Tibial artery (tissue), 4 donors: Measurements from ENCODE around the gene MFSD12.

Experiments used
- DNase-seq, 2 donors: peaks; one replicate each; pipeline ENCODE4 v3.0.0-alpha.2; 2019
- H3K27ac ChIP-seq, 2 donors: fragments of 200-600 bp; sonication (generic) in 1 of 2; 1 replicate in 1 of 2; 2 replicates in 1 of 2; pipeline ENCODE4 v1.5.1; 2018 to 2019; ENCODE audit warnings: mild to moderate bottlenecking in 1 of 2
- H3K27me3 ChIP-seq, 2 donors: fragments of 200-600 bp; sonication (generic) in 1 of 2; one replicate each; pipeline versions ENCODE4 v1.5.1 to v1.6.0; 2016 to 2019
- H3K36me3 ChIP-seq, 3 donors: fragments of 200-600 bp; sonication (generic) in 2 of 3; one replicate each; pipeline ENCODE4 v1.5.1; 2016 to 2019; ENCODE audit warnings: mild to moderate bottlenecking in 2 of 3
- H3K4me1 ChIP-seq, 4 donors: fragments of 200-600 bp; sonication (generic) in 2 of 4; 1 replicate in 3 of 4; 2 replicates in 1 of 4; pipeline ENCODE4 v1.5.1; 2016 to 2019
- H3K4me3 ChIP-seq, 2 donors: fragments of 200-600 bp; sonication (generic) in 1 of 2; 1 replicate in 1 of 2; 2 replicates in 1 of 2; pipeline ENCODE4 v1.5.1; 2018 to 2019; ENCODE audit warnings: mild to moderate bottlenecking in 2 of 2
- H3K9me3 ChIP-seq, 3 donors: fragments of 200-600 bp; sonication (generic) in 1 of 3; one replicate each; pipeline ENCODE4 v1.5.1; 2016 to 2019
- intact Hi-C: fragments of 100-400 bp; cut with DNase I; formaldehyde crosslinking; loops from one replicate; pipeline ENCODE4 v1.15.0; 2023; ENCODE audit warnings: low total_unique reads
- TF ChIP-seq, protein P1 (sequence below), 2 experiments: fragments of 200-600 bp in 1 of 2; fragments of 450-650 bp in 1 of 2; IDR thresholded peaks; one replicate each; pipeline ENCODE4 v1.5.1; 2017 to 2019; ENCODE audit warnings: antibody characterized with exemption in 2 of 2, mild to moderate bottlenecking in 1 of 2, moderate library complexity in 1 of 2

MFSD12 gene

DNA sequence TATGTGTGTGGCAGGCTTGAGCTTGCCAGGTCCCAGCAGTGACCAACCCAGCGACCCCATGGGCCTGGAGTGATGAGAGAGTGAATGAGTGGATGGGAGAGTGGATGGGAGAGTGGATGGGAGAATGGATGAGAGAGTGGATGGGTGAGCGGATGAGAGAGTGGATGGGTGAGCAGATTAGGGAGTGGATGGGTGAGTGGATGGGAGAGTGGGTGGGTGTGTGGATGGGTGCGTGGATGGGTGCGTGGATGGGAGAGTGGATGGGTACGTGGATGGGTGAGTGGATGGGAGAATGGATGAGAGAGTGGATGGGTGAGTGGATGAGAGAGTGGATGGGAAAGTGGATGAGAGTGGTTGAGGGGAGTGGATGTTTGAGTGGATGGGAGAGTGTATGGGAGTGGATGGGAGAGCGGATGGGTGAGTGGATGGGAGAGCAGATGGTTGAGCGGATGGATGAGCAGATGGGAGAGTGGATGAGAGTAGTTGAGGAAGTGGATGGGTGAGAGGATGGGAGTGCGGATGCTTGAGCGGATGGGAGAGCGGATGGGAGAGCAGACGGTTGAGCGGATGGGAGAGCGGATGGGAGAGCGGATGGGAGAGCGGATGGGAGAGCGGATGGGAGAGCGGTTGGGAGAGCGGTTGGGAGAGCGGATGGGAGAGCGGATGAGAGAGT is 28.7 kb downstream of the MFSD12 start:
- intact Hi-C loops: no loop called here
- peaks cover 58 to 80% (median 78%) of the 10 kb centered on the region in 3 donors for H3K36me3 ChIP-seq
- no peaks in the 10 kb centered on the region for H3K9me3 ChIP-seq
- H3K4me3 ChIP-seq: no peak overlapping the region
- no peaks in the 10 kb centered on the region for H3K4me1 ChIP-seq
- TF ChIP-seq, protein P1, sequence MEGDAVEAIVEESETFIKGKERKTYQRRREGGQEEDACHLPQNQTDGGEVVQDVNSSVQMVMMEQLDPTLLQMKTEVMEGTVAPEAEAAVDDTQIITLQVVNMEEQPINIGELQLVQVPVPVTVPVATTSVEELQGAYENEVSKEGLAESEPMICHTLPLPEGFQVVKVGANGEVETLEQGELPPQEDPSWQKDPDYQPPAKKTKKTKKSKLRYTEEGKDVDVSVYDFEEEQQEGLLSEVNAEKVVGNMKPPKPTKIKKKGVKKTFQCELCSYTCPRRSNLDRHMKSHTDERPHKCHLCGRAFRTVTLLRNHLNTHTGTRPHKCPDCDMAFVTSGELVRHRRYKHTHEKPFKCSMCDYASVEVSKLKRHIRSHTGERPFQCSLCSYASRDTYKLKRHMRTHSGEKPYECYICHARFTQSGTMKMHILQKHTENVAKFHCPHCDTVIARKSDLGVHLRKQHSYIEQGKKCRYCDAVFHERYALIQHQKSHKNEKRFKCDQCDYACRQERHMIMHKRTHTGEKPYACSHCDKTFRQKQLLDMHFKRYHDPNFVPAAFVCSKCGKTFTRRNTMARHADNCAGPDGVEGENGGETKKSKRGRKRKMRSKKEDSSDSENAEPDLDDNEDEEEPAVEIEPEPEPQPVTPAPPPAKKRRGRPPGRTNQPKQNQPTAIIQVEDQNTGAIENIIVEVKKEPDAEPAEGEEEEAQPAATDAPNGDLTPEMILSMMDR (IDR thresholded peaks at IDR 0.05): no peak
- H3K27ac ChIP-seq: no peak overlapping the region
- H3K27me3 ChIP-seq: no peaks in the 10 kb centered on the region
- DNase-seq: no peak

DNA sequence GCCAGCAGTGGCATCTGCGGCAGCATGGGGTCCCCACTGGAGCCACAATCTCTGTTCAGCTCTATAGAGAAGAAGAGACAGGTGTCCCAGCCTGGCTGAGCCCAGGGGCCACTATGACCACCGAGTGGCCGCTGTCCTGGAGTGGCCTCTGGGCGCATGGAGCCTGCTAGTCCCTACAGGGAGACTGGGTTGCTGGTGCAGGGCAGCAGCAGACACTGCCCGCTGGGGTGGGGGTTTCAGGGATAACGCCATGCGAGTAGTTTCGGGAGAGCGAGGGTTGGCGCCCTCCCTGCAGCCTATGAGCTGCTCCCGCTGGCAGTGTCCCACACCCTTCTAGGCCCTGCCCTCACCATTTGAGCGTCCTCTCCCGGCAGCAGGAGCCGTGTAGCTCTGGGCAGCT is 29.3 kb downstream of the MFSD12 start:
- peaks cover 58 to 80% (median 78%) of the 10 kb centered on the region in 3 donors for H3K36me3 ChIP-seq
- H3K27ac ChIP-seq: no peak overlapping the region

DNA sequence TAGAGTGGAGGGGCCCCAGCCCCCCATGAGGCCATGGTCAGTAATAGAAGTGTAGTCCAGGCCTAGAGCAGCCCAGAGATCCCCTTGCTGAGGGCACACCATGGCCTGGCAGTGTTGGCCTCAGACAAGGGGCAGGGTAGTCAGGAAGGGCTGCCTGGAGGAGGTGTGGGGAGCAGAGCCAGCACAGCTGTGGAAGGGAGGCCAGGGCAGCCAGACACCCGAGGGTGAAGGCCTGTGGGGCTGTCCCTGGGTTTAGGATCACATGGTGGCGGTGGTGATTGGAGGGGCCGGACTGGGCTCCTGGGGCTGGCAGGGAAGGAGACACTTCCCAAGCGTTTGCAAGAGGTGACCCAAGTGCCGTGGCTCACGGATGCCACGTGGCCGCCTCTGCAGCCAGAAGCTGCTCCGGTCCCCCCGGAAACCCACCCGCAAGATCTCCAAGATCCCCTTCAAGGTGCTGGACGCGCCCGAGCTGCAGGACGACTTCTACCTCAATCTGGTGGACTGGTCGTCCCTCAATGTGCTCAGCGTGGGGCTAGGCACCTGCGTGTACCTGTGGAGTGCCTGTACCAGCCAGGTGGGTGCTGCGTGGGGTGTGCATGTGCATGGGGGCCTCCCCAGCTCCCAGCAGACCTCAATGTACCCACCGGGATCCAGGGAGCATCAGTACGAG is 30.0 kb downstream of the MFSD12 start:
- TF ChIP-seq, protein P1 (IDR thresholded peaks at IDR 0.05): no peak
- intact Hi-C loops: no loop called here
- Histone ChIP-seq H3K9me3 (no peaks in the 10 kb centered on the region), H3K36me3 (peaks cover 53 to 80% (median 77%) of the 10 kb centered on the region in 3 donors), H3K27ac (no peak overlapping the region), H3K4me1 (no peaks in the 10 kb centered on the region), H3K4me3 (no peak overlapping the region), H3K27me3 (no peaks in the 10 kb centered on the region)
- DNase-seq: no peak

More for the DNA sequence above, 29.3 kb downstream of the MFSD12 start:
- Histone ChIP-seq H3K4me1 (no peaks in the 10 kb centered on the region), H3K4me3 (no peak overlapping the region), H3K9me3 (no peaks in the 10 kb centered on the region), H3K27me3 (no peaks in the 10 kb centered on the region)
- DNase-seq: no peak
- intact Hi-C loops: no loop called here
- TF ChIP-seq, protein P1 (IDR thresholded peaks at IDR 0.05): no peak

DNA sequence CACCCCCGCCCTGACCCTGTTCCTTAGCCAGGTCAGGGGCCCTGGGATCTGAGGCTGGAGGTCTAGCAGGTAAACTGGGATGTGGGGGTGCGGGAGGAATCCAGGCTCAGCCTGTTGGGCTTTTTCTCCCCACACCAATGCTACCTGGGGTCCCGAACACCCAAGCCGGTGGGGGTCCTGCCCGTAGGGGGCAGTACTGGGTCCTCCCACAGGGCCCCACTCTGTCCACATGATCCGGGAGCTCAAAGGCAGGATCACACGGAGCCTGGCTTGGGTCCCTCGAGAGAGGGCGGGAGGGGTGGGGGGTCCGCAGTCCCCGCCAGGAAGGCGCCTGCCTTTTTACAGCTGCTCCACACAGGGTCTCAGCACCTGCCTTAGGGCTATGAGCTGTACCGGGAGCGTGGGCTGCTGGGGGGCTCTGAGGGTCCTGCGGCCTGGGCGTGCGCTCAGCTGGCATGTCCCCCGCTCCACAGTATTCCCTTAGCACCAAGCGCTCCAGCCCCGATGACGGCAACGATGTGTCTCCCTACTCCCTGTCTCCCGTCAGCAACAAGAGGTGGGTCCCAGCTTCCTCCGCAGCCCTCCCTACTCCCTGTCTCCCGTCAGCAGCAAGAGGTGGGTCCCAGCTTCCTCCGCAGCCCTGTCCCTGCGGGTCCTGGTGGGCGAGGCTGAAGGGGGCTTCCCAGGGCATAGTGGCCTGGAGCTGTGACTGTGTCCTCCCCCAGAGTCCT is 30.7 kb downstream of the MFSD12 start:
- H3K27me3 ChIP-seq: no peaks in the 10 kb centered on the region
- TF ChIP-seq, protein P1 (IDR thresholded peaks at IDR 0.05): no peak
- intact Hi-C loops: no loop called here

DNA sequence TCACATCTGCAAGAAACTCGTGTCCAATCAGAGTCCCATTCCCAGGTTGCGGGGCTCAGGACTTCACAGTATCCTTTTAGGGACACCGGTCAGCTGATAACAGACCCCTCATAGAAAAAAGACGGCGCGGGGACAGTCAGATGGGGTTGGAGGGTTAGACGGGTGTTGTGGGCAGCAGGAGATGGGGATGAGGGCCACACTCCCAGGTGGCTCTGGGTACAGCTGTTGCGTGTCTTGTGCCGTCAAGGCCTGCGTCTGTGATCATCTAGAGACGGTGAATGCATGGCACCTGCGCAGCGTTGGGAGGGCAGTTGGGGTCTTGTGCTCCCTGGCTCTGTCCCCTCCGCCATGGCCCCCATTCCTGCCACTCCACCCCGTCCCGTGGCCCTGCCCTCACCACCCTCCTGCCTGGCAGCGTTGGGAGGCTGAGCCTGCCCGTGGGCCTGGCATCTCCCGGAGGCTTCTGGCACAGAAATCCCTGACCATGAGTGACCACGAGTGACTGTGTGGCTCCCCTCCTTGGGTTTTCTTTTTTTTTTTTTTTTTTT is 32.4 kb downstream of the MFSD12 start:
- Histone ChIP-seq H3K27ac (no peak overlapping the region), H3K4me3 (no peak overlapping the region), H3K27me3 (no peaks in the 10 kb centered on the region), H3K36me3 (peaks cover 43 to 79% (median 55%) of the 10 kb centered on the region in 3 donors), H3K4me1 (peaks cover 0 to 7% (median 0%) of the 10 kb centered on the region in 4 donors), H3K9me3 (no peaks in the 10 kb centered on the region)
- intact Hi-C loops: no loop called here
- no peak for DNase-seq
- TF ChIP-seq, protein P1 (IDR thresholded peaks at IDR 0.05): no peak

More for the DNA sequence above, 30.7 kb downstream of the MFSD12 start:
- Histone ChIP-seq H3K4me1 (no peaks in the 10 kb centered on the region), H3K9me3 (no peaks in the 10 kb centered on the region), H3K4me3 (no peak overlapping the region), H3K27ac (no peak overlapping the region), H3K36me3 (peaks cover 46 to 80% (median 70%) of the 10 kb centered on the region in 3 donors)
- no peak for DNase-seq
